ENCODE measurements around the gene ZNF362. TPM values are rescaled to one million over a fixed set of nuclear protein-coding genes. Genes with fewer than 3 reads are reported as not detected.

ZNF362 gene
- polyA plus RNA-seq, 1 of the 3 experiments (the other 2 are of a cell fraction) = 17.1 TPM

GRCh38 chr1:33322870-33323585 lies 66.7 kb downstream of the ZNF362 start:
- Histone ChIP-seq H3K36me3 (replicated peaks in 1 of 2; ENCODE audit: control insufficient read depth in 1 of 2, insufficient read depth in 2 of 2, low read length in 1 of 2) (peaks cover 59 to 64% of the 10 kb centered on the region in 2 experiments), H3K79me2 (ENCODE audit: insufficient read depth) (peaks cover 11% of the 10 kb centered on the region; the same call in 1 of the 2 replicates), H2AFZ (ENCODE audit: low read depth) (no peak overlapping the region), H3K9ac (no peak overlapping the region), H3K4me2 (no peak overlapping the region), H3K27ac (ENCODE audit: low read depth in 2 of 2, low read length in 1 of 2) (no peak overlapping the region), H3K9me3 (no peaks in the 10 kb centered on the region), H3K4me1 (ENCODE audit: control insufficient read depth in 1 of 2, insufficient read depth in 2 of 2, low read depth in 1 of 2, low read length in 1 of 2) (peaks cover under 1% of the 10 kb centered on the region in 2 experiments; a peak in 2 of 4 replicates), H3K27me3 (ENCODE audit: insufficient read depth) (no peaks in the 10 kb centered on the region), H4K20me1 (ENCODE audit: insufficient read depth) (peaks cover 43% of the 10 kb centered on the region), H3K9me2 (no peaks in the 10 kb centered on the region), H3K4me3 (ENCODE audit: low read depth in 2 of 2, low read length in 1 of 2) (no peak overlapping the region), H3F3A (replicated peaks; ENCODE audit: insufficient read depth) (peaks cover 41% of the 10 kb centered on the region)
- ChIA-PET CTCF (interaction anchor here (1.0 to 2.4 kb wide), 3 partner anchors 12 to 147 kb away, joined by 3 to 9 read pairs (median 5); no protein-coding TSS in a partner anchor), POLR2A (no interaction called here)
- TF ChIP-seq SIN3A (IDR thresholded peaks at IDR 0.05; ENCODE audit: borderline replicate concordance, low read depth, low read length) (no peak), SMC3 (IDR thresholded peaks at IDR 0.05; ENCODE audit: low read depth, low read length) (no peak), CTCF (IDR thresholded peaks at IDR 0.05) (no peak), RFX5 (IDR thresholded peaks at IDR 0.05; ENCODE audit: low read length) (no peak), RAD21 (IDR thresholded peaks at IDR 0.05; ENCODE audit: low read length) (no peak), JUND (IDR thresholded peaks at IDR 0.05) (no peak), RXRA (IDR thresholded peaks at IDR 0.05; ENCODE audit: borderline replicate concordance, low read depth) (no peak), FOXJ3 (CRISPR knock-in tag; IDR thresholded peaks at IDR 0.05) (no peak), TEAD4 (IDR thresholded peaks at IDR 0.05; ENCODE audit: borderline replicate concordance, insufficient read depth) (no peak), RCOR1 (IDR thresholded peaks at IDR 0.05; ENCODE audit: low read length) (no peak)
- no peak for DNase-seq
- WGBS (ENCODE audit: low lambda C conversion rate) = 82% methylated on average over 9 of the region's 10 CpGs

GRCh38 chr1:33323663-33324477 lies 67.6 kb downstream of the ZNF362 start:
- no peaks in the 10 kb centered on the region for H3K9me2 ChIP-seq
- 93% methylated on average over 14 of the region's 14 CpGs for WGBS (ENCODE audit: low lambda C conversion rate)
- no peaks in the 10 kb centered on the region for H3K9me3 ChIP-seq
- ChIA-PET POLR2A (no interaction called here), CTCF (interaction anchor here (1.0 to 2.4 kb wide), 2 partner anchors 43 to 147 kb away, joined by 3 to 9 read pairs; no protein-coding TSS in a partner anchor)
- no peak overlapping the region for H2AFZ ChIP-seq (ENCODE audit: low read depth)
- peaks cover 2 to 8% of the 10 kb centered on the region in 2 experiments; a peak in 2 of 4 replicates for H3K4me1 ChIP-seq (ENCODE audit: control insufficient read depth in 1 of 2, insufficient read depth in 2 of 2, low read depth in 1 of 2, low read length in 1 of 2)
- H3K79me2 ChIP-seq (ENCODE audit: insufficient read depth) = peaks cover 16% of the 10 kb centered on the region
- H4K20me1 ChIP-seq (ENCODE audit: insufficient read depth) = peaks cover 52% of the 10 kb centered on the region
- H3K36me3 ChIP-seq (replicated peaks in 1 of 2; ENCODE audit: control insufficient read depth in 1 of 2, insufficient read depth in 2 of 2, low read length in 1 of 2) = peaks cover 68 to 71% of the 10 kb centered on the region in 2 experiments
- H3K4me2 ChIP-seq = no peak overlapping the region
- no peak overlapping the region for H3K9ac ChIP-seq
- no peaks in the 10 kb centered on the region for H3K27me3 ChIP-seq (ENCODE audit: insufficient read depth)
- no peak overlapping the region for H3K4me3 ChIP-seq (ENCODE audit: low read depth in 2 of 2, low read length in 1 of 2)
- H3F3A ChIP-seq (replicated peaks; ENCODE audit: insufficient read depth) = peaks cover 49% of the 10 kb centered on the region
- DNase-seq = no peak
- H3K27ac ChIP-seq (ENCODE audit: low read depth in 2 of 2, low read length in 1 of 2) = no peak overlapping the region; a peak in 1 of 4 replicates
- no peak for TF ChIP-seq SIN3A (IDR thresholded peaks at IDR 0.05; ENCODE audit: borderline replicate concordance, low read depth, low read length)
- TF ChIP-seq GATA2 (CRISPR knock-in tag; IDR thresholded peaks at IDR 0.05) = no peak
- no peak for TF ChIP-seq RFX5 (IDR thresholded peaks at IDR 0.05; ENCODE audit: low read length)
- no peak for TF ChIP-seq EP300 (IDR thresholded peaks at IDR 0.05; ENCODE audit: borderline replicate concordance in 1 of 2, low read depth in 1 of 2, low read length in 1 of 2)
- TF ChIP-seq RCOR1 (IDR thresholded peaks at IDR 0.05; ENCODE audit: low read length) = no peak
- TF ChIP-seq EZH2phosphoT487 (IDR thresholded peaks at IDR 0.05; ENCODE audit: borderline replicate concordance, low read depth) = no peak
- no peak for TF ChIP-seq TAF1 (IDR thresholded peaks at IDR 0.05; ENCODE audit: borderline replicate concordance, low read depth, low read length)
- TF ChIP-seq USF1 (IDR thresholded peaks at IDR 0.05; ENCODE audit: borderline replicate concordance, low read depth) = no peak
- no peak for TF ChIP-seq USF2 (IDR thresholded peaks at IDR 0.05; ENCODE audit: borderline replicate concordance, low read depth, low read length)
- TF ChIP-seq RAD21 (IDR thresholded peaks at IDR 0.05; ENCODE audit: low read length) = no peak
- no peak for TF ChIP-seq JUND (IDR thresholded peaks at IDR 0.05)
- no peak for TF ChIP-seq IRF3 (IDR thresholded peaks at IDR 0.05; ENCODE audit: low read depth, low read length)

Data from SK-N-SH (cell line).